HG02938 (cell line): ENCODE measurements around the gene B3GALT5.

Source experiments
- ATAC-seq: cut with Tn5 transposase; IDR thresholded peaks from one replicate; pipeline ENCODE4 v1.9.1; 2021; ENCODE audit warnings: mild to moderate bottlenecking, moderate library complexity; ENCODE audit not compliant: unreplicated experiment

The B3GALT5 gene

GRCh38 chr21:39690454-39690853, 77.7 kb downstream of the B3GALT5 start:
- ATAC-seq: no peak

GRCh38 chr21:39694750-39695149, 82.0 kb downstream of the B3GALT5 start:
- no peak for ATAC-seq

GRCh38 chr21:39696196-39696595, 83.5 kb downstream of the B3GALT5 start:
- ATAC-seq: no peak

GRCh38 chr21:39696618-39697017, 83.9 kb downstream of the B3GALT5 start:
- ATAC-seq: no peak

GRCh38 chr21:39700318-39700717, 87.6 kb downstream of the B3GALT5 start:
- no peak for ATAC-seq

GRCh38 chr21:39703578-39703977, 90.8 kb downstream of the B3GALT5 start:
- no peak for ATAC-seq

- ATAC-seq: no peak
Observed at GRCh38 chr21:39705849-39706248, 93.1 kb downstream of the B3GALT5 start.

GRCh38 chr21:39707316-39707715, 94.6 kb downstream of the B3GALT5 start:
- ATAC-seq: no peak

- ATAC-seq: no peak
Observed at GRCh38 chr21:39710866-39711265, 98.1 kb downstream of the B3GALT5 start.

- no peak for ATAC-seq
Observed at GRCh38 chr21:39712273-39712672, 99.5 kb downstream of the B3GALT5 start.

GRCh38 chr21:39712976-39713375, 100.2 kb downstream of the B3GALT5 start:
- no peak for ATAC-seq

- no peak for ATAC-seq
Observed at GRCh38 chr21:39713905-39714304, 101.2 kb downstream of the B3GALT5 start.

- ATAC-seq: no peak
Observed at GRCh38 chr21:39714331-39714730, 101.6 kb downstream of the B3GALT5 start.

GRCh38 chr21:39715804-39716397, 103.2 kb downstream of the B3GALT5 start:
- ATAC-seq: no peak

GRCh38 chr21:39720126-39720778, 107.5 kb downstream of the B3GALT5 start:
- ATAC-seq: no peak

- no peak for ATAC-seq
Observed at GRCh38 chr21:39721885-39722284, 109.1 kb downstream of the B3GALT5 start.
